Activated CD4-positive, alpha-beta T cell treated with anti-CD3 and anti-CD28 coated beads, Interleukin-10, Interleukin-2, amounts not matched to agents 100 ng/mL and 50 ng/mL, durations not matched to agents 16 hours and 8 hours (primary cell): Measurements from ENCODE around the gene LY9.
A peak's percentile ranks its signal among the peaks of the same experiment; 100 is the strongest.

ENCODE experiments used
- DNase-seq: peaks from one replicate; pipeline ENCODE4 v3.0.0-alpha.2; 2020

LY9 gene, protein sequence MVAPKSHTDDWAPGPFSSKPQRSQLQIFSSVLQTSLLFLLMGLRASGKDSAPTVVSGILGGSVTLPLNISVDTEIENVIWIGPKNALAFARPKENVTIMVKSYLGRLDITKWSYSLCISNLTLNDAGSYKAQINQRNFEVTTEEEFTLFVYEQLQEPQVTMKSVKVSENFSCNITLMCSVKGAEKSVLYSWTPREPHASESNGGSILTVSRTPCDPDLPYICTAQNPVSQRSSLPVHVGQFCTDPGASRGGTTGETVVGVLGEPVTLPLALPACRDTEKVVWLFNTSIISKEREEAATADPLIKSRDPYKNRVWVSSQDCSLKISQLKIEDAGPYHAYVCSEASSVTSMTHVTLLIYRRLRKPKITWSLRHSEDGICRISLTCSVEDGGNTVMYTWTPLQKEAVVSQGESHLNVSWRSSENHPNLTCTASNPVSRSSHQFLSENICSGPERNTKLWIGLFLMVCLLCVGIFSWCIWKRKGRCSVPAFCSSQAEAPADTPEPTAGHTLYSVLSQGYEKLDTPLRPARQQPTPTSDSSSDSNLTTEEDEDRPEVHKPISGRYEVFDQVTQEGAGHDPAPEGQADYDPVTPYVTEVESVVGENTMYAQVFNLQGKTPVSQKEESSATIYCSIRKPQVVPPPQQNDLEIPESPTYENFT

DNA sequence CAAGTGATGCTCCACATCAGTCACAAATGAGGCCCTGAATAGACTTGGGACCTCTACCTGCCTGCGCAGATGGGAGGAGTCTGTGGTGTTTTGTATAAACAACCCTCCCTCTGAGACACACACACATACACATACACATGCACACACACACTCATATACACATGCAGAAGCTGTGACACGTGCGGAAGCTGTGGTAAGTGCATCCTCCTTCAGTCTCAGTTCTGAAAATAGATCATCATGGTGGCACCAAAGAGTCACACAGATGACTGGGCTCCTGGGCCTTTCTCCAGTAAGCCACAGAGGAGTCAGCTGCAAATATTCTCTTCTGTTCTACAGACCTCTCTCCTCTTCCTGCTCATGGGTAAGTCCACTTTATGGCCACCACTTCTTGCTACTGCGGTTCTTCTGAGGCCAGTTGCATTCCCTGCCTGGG, at the start of gene LY9:
Gene LY9 (plus strand): TSS at position 224 of the 433 bp plus-strand sequence. CDS start 14 bp downstream, at position 238.
- DNase-seq, result peak; percentile 94

DNA sequence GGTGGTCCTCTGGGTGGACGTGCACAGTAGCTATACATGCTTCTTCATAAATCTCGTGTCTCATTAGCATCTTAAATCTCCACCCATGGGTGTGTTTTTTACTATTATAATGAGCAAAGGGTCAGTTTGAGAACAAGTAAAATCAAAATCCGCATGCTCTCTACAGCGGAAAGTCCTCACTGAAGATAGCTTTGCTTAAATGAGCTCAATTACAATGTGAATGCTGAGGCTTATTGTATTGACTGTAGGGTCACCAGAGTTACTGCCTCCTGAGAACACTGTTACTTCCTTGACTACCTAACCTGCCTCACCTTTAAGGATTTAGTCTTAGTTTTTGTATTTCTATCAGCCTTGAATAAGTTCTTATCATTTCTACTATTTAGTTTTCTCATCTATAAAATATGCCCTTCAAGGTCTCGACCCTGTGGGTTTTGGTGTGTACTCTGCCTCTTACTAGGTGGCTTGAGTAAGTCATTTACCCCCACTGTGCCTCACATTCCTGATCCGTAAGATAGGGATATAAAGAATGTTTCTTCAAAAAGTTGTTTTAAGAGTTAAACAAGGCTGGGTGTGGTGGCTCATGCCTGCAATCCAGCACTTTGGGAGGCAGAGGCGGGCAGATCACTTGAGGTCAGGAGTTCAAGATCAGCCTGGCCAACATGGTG, 49.0 kb upstream of the LY9 start:
- no peak for DNase-seq

DNA sequence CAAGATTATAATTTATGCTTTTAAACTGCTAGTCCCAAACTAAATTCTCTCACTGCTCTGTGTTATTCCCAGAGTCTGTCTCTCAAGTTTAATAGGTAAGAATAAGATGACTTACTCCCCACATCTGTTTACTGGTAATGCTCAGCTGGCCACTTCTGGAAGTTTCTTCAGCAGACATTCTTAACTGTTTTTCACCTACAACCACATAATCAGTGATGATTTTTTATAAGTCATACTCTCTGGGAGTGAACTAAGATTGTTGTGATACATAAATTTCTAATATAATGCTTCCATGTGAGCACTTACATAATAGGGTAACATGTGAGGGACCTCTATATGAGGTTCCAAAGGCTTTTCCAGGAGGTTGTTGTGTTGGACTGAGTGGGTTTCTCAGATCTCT, 48.3 kb upstream of the LY9 start:
- no peak for DNase-seq

DNA sequence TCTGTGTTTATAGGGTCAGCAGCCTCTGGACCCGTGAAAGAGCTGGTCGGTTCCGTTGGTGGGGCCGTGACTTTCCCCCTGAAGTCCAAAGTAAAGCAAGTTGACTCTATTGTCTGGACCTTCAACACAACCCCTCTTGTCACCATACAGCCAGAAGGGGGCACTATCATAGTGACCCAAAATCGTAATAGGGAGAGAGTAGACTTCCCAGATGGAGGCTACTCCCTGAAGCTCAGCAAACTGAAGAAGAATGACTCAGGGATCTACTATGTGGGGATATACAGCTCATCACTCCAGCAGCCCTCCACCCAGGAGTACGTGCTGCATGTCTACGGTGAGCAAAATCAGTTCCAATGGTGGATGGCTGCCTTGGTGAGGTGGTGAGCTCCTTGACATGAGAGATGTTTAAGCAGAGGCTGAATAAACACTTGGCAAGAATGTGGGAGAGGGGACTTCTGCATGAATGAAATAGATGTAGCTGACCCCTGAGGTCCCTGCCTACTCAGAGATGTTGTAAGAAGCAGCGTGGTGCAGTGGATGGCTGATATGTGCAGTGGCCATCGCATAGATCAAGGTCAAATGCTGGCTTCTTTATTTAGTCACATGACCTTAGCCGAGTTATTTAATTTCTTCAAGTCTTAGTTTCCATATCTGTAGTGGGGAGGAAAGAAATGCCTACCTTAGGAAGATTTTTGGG, 47.6 kb upstream of the LY9 start:
- peak; percentile 30 for DNase-seq

DNA sequence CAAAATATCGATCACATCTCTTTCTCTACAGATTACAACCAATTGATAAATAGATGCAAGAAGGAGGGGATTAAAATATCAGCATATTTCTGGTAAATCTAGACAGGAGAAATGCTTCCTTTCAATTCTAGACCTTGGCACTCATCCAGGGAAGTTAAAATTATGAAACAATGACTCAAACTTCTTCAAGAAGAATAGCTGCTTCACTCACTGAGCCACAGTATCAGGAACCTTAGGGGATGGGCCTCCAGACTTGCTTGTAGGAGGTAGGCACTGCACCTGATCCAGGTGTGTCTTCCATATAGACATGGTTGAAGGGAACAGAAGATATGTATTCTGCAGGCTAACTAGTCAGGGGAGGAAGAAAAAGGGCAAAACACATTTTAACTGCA, 47.1 kb upstream of the LY9 start:
- DNase-seq, result no peak

DNA sequence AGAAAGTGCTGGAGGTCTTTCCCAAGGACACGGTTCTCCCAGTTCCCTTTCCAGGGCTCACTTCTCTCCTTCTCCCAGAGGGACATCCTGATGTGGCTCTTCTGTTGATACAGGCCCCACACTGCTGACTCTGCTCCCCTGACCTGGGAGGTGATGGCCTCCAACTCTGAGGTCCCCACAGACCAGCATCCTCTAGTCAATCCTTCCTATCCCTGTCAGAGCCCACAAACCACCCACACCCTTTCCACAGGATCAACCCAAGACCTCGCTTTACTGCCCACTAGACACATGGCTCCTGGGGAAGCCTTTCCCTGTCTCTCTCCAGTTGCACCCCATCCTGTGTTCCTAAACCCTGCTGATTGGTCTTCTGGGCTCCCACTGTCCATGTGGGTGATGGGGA, 45.4 kb upstream of the LY9 start:
- DNase-seq, result no peak

DNA sequence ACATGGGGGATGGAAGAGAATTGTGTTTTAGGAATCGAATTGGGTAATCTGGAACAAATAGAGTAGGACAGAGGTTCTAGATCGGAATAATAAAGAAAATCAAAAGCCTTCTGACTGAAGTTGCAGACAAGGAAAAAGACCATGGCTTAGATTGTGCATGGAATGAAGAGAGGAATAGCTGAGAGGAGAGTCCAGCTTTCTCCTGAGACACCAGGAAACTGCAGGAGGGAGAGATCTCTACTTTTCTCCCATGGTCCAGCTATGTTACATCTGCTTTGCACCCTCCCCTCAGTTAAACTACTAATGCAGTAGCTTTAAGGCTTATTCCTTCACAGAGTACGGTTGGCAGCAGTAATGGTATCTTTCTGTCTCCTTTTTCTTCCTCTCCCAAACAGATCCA, 43.6 kb upstream of the LY9 start:
- DNase-seq, result no peak

DNA sequence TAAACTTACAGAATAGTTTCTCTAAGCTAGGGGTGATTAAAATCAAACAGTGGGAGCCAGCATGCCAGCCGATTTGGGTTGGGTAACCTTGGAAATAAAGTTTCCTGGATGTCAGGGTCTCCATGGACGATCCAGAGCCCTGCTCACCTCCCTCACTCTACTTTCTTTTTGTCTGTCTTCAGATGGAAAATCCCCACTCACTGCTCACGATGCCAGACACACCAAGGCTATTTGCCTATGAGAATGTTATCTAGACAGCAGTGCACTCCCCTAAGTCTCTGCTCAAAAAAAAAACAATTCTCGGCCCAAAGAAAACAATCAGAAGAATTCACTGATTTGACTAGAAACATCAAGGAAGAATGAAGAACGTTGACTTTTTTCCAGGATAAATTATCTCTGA, 43.0 kb upstream of the LY9 start:
- DNase-seq, result no peak

DNA sequence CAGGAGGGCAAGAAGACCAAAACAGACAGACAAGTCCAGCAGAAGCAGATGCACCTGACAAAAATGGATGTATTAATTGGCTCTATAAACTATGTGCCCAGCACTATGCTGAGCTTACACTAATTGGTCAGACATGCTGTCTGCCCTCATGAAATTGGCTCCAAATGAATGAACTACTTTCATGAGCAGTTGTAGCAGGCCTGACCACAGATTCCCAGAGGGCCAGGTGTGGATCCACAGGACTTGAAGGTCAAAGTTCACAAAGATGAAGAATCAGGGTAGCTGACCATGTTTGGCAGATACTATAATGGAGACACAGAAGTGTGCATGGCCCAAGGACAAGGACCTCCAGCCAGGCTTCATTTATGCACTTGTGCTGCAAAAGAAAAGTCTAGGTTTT, 42.4 kb upstream of the LY9 start:
- DNase-seq, result no peak

DNA sequence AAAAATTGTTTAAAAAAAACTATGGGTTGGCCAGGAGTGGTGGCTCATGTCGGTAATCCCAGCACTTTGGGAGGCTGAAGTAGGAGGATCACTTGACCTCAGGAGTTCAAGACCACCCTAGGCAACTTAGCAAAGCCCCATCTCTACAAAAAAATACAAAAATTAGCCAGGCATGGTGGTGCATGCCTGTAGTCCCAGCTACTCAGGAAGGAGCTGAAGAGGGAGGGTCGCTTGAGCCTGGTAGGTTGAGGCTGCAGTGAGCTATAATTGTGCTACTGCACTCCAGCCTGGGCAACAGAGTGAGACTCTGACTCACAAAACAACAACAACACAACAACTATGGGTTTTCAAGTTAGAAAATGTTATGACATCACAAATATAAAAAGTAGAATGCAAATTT, 40.5 kb upstream of the LY9 start:
- DNase-seq, result peak; percentile 36

DNA sequence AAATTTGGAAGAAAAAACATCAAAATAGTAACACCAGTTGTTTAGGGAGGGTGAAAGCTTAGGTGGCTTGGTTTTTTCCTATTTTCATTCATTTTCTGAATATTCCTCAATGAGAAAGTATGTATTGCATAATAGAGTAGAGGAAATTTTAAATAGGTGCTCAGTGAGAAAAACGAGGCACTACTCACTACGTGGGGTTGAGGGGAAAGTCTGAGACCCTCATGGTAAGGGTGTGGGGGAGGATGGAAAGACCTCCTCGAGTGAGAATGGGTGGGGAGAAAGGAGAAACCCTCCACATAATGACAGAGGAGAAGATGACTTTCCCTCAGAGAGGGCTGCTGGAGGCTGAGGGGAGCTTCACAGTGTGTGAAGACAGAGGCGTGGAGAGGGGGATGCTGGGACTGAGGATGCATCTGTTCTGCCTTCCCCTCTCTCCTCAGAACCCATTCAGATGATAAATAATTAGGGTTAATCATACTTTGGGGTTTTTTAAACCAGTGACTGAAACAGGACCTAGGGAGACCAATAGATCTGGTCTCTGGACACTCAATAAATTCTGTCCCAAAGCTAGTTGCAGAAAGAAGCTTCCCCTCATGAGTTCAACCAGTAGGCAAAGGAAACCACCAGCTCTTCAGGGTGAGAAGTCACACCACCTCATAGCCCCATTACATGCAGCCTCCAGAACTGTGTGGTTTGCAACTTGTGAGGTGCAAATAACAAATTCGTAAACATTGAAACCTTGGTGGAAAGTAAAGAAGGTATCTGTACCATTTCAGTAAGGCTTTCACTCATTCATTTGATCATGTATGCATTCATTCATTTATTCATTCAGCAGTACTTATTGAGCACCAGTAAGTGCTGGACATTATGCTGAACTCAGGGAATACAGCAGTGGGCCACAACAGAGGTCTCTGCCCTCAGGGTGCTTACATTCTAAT, 39.8 kb upstream of the LY9 start:
- DNase-seq, result peak; percentile 79

DNA sequence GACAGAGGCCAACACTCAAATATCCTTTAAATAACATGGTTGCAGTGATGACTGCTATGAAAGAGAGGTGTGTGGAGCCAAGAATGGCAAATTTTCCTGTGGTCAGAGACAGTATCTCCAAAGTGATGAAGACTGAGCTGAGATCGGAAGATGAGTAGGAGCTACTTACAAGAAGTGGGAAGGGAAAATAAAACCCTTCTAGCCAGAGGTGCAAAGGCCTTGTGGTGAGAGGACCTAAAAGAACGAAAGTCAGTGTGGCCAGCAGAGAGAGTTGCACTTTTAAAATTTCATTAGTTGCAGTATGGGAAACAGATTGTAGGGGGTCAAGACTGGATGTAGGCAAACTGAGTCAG, 39.1 kb upstream of the LY9 start:
- peak; percentile 70 for DNase-seq

DNA sequence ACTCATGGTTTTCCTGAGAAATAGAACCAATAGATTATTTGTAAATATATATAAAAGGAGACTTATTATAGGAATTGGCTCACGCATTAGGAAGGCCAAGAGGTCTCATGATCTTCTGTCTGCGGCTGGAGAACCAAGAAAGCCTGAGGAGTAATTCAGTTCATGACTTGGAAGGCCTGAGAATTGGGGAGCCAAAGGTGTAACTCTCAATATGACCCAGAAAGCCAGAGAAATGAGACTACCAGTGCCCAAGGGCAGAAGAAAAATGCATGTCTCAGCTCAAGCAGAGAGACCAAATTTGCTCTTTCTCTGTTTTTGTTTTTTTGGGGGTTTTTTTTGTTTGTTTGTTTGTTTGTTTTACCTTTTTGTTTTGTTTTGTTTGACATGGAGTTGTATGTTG, 37.5 kb upstream of the LY9 start:
- DNase-seq, result peak; percentile 75

DNA sequence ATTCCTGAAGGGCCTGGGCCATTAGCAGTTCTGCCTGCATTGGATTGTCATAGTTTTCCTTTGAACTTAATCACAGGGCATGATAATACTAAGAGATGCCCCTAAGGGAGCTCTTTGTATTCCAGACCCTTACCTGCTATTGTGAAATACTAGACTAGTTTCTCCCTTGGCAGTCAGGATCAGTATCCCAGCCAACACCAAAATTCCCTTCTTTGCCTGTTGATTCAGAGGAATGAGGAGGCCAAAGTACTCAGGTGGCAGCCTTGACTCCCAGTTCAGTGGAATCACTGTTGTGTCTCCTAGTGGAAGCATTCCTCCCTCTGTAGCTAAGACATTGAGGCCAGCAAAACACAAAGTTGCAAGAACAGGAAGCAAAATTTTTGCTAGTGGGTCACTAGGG, 36.2 kb upstream of the LY9 start:
- no peak for DNase-seq

DNA sequence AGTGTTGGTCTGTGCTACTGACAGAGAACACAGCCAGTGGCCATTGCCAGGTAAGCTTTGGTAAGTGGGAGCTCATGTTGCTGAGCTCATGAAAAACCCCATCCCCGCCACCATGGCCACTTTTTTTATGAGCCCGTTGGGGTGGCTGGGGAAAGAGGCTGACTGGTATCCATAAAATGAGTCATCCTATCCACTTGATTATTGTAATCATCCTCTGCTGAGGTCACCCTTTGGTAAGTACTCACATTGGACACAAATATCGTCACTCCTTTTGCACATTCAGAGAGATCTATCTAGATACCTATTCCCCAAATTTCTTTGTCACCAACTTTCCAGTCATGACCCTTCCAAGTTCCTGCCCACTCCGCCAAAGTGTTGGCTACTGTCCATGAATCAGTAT, 34.9 kb upstream of the LY9 start:
- DNase-seq, result peak; percentile 42

DNA sequence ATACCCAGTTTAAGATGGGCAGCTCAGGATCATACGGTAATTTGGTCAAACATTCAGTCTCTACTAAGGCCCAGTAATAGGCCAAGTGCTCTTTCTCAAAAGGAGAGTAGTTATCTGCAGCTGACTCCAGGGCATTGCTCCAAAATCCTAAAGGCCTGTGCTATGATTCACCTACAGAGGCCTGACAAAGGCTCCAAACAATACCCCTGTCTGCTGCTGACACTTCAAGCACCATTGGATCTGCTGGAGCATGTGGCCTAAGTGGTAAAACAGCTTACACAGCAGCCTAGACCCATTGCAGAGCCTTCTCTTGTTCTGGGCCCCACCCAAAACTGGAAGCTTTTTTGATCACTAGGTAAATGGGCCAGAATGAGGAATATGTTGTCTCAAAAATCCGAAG, 34.1 kb upstream of the LY9 start:
- no peak for DNase-seq

DNA sequence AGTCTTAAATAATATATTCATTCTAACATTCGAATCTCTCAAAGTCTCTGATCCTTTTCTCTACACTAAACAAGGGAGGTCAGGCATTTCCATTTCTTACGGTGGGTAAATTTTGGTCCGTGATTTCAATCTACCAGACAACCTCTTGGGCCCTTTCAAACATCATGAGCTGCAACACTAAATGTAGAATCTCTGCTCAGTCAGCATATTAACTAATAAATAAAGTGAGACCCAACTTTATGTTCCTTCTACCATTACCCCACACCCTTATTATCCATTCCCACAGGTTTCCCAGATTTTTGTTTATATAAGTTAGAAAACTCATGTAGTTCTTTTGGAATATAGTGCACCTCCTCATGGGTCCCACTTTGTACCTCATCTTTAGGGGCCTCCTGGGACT, 32.0 kb upstream of the LY9 start:
- no peak for DNase-seq

DNA sequence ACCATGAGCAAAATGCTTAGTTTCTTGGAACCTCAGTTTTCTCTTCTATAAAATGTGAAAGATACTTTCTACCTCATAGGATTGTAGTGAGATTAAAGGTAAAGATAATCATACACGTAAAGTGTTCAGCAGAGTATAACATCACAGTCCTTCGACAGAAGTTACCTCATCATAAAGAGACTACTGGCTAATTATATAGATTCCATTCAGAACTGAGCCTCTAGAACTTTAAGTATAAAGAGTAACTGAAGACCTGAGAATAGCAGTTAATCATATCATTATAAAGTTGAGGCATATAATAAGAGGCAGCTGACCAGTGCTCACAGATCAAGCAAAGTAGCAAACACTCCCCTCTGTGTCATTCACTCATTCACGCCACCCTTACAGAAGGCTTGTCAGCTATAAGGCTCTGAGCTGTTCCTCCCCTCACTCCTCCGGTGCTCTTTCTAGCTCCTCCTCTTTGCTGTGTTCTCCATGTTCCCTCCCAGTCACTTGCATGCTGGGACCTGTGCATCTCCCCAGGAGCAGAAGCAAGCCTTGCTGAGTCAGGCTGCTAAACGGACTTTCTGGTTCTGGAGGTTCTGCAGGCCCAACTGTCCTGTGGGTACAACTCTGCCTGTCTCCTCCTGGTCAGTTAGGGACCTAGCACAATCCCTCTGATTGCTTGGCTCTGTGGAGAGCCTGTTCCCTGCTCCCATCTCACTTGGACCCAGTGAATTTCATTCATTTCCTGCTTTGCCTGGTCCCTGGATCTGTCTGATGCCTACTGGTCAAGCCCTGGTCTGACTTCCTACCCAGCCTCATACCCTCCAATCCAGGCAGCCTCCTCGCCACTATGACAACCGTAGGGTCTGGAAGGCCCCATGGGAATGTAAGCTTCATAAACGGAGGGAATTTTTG, 28.3 kb upstream of the LY9 start:
- peak; percentile 80 for DNase-seq

DNA sequence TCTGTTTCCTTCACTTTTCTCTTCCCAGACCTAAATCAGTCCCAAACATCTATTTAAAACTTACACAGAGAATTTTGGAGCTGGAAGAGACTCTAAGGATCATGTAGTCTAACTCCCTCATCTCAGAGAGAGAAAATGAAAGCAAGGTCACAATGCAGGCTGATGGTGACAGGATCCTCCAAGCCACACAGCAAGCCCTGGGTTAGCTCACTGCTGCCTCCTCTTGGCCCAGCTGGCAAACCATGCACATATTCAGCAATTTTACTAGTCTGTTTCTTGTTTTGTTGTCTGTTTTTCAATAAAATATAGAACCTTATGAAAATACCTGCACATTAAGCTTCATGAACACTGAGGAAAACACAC, 27.7 kb upstream of the LY9 start:
- peak; percentile 93 for DNase-seq

DNA sequence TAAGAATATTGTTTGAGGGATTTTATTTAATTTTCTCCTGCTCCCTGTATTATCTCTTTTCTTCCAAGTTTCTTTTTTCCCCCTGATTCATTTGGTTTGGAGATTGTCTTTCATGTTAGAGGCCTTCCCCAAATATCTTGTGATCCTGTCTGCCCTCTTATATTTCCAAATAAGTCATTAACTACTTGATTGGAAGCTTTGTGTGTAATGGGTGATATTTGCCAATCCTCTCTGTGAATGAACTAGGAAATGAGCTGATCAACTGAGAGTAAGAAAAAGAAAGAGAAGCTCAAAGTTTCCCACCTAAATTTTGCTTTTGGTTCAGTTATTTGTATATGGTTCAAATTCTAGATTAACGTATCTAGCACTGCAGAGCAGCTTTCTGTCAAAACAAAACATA, 23.6 kb upstream of the LY9 start:
- DNase-seq, result no peak

DNA sequence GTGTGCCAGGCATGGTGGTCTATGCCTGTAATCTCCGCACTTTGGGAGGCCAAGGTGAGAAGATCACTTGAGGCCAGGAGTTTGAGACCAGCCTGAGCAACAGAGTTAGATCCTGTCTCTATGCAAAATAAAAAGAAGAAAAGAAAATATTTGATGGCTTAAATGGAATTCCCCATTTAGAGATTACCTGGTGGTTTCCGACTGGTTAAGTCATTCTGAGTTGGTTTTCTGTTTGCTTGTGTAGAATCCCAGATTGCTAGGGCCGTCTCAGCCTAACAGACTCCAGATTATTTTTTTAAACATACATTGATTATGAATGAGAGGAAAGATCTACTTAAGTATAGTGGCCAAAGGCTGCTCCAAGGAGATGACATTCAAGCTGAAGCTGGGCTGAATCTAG, 22.9 kb upstream of the LY9 start:
- no peak for DNase-seq
